ENCODE measurements around the gene OSBP2.

GRCh38 chr22:30824711-30825110, 130.0 kb downstream of the OSBP2 start:
- TF ChIP-seq, protein P1, sequence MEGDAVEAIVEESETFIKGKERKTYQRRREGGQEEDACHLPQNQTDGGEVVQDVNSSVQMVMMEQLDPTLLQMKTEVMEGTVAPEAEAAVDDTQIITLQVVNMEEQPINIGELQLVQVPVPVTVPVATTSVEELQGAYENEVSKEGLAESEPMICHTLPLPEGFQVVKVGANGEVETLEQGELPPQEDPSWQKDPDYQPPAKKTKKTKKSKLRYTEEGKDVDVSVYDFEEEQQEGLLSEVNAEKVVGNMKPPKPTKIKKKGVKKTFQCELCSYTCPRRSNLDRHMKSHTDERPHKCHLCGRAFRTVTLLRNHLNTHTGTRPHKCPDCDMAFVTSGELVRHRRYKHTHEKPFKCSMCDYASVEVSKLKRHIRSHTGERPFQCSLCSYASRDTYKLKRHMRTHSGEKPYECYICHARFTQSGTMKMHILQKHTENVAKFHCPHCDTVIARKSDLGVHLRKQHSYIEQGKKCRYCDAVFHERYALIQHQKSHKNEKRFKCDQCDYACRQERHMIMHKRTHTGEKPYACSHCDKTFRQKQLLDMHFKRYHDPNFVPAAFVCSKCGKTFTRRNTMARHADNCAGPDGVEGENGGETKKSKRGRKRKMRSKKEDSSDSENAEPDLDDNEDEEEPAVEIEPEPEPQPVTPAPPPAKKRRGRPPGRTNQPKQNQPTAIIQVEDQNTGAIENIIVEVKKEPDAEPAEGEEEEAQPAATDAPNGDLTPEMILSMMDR (optimal IDR thresholded peaks at IDR 0.05 in 1 of 3, IDR thresholded peaks at IDR 0.05 in 1 of 3, conservative IDR thresholded peaks at IDR 0.05 in 1 of 3; ENCODE audit: extremely low read depth in 1 of 3, insufficient read depth in 2 of 3, low read length in 3 of 3): no peak
- no peak for TF ChIP-seq EZH2 (IDR thresholded peaks at IDR 0.05; ENCODE audit: low read length)

Measured in keratinocyte (primary cell).